Pons (tissue), 1 donor: ENCODE results near the gene YKT6.

Experiments used
- DNase-seq: peaks from one replicate; pipeline ENCODE4 v3.0.0-alpha.2; 2016; ENCODE audit warnings: low spot score

YKT6 gene

DNA sequence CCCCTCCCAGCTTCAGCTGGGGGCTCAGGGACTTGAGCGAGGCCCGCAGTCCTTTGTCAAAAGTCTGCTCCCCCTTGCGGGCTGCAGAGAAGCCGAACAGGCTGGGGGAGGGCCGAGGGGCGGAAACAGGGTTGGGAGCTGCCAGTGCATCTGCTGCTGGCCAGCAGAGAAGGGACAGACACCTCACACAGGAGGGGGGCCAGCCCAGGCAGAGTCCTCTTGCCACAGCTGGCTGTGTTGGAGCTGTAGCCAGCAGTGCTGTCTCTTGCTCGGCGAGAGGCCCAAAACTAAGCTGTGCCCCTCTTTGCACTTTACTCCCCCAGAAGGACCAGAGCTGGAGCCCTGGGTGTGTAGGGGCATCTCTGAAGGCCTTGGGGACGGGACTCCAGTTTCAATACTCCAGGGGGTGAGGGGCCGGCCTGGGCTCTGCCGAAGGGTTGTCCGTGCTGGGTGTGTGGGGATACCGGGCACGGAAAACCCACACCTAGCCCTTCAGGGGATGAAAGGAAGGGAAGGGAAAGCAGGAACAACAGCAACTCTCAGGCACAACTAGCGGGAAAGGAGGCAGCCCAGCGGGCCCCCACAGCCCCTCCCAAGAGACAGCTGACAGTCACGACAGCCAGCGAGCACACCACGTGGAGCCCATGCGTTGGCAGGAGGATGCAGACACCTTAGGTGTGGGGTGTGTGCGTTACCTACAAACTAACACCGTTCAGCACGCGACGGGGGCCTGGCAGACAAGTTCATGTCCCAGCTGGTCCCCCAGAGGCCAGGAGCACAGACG, 17.8 kb downstream of the YKT6 start:
- DNase-seq = no peak

DNA sequence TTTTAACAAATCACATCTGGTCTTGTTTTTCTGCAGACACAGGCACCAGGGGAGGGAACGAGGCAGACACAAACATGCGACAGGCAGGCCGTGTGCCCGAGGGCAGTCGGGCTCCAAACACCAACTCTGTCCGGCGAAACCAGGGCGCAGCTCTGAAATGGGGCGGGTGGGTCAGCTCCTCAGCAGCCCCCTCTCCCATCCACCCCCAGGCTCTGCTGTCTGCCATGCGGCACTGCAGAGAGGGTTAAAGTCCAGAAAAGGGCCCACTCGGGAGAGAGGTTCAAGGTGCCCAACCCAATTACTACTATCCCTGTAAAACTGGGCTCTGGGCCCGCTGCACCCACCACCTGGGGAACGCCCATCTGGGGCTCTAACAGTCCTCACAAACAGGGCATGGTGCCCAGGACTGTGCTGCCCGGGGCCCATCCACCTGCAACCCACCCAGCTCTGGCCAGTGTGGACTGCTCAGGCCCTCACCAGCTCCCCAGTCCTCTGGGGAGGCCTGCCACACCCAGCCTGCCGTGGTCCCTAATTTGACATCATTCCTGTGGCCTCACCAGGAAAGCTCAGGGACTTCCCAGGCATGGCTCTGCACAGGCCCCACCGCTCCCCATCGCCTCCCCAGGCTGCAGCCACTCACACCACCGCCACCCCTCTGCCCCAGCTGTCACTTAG, 18.7 kb downstream of the YKT6 start:
- no peak for DNase-seq

DNA sequence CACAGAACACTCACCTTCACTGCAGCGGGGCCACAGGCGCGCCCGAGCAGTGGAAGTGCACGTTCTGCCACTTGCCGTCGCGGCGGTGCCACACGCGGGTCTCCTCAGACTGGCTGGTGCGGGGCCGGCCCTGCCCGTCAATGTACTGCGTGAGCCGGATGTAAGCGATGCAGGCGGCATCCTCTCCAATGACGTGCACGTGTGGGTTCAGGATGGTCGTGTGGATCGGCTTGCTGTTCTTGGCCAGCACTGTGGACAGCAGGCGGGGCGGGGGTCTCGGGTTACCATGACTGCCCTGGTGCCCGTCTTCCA, 19.2 kb downstream of the YKT6 start:
- DNase-seq = no peak

DNA sequence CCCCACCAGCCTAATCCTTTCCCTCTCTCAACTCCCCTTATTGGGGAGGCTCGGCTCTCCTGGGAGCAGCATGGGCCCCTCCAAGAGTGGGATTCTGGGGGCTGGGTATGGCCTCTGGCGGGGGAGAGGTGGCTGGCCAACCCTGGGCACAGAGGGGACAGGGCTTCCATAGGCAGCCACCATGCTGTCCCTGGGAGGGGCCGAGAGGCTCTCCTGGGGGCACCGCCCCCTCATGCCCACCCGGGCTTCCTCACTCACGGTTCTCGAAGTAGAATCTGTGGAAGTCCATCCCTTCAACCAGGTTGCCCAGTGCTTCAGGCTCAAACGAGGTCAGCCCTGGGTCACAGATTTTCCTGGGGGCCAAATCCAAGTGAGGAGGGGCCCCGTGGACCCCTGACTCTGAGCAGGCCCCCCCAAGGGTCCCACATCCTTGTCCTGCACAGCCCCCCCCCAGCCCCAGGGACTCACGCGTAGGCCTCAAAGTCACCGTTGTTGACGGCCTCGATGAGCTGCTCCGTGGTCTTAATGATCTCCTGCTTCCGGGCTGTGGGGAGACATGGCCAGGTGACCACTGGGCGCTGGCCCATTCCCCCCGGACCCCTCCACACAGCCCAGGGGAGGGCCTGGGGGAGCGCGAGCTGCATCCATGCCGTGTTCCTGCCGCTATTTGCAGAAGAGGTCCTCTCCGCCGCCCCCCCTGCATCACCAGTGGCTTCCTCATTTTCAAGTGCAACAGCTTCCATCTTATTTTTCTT, 19.8 kb downstream of the YKT6 start:
- no peak for DNase-seq

DNA sequence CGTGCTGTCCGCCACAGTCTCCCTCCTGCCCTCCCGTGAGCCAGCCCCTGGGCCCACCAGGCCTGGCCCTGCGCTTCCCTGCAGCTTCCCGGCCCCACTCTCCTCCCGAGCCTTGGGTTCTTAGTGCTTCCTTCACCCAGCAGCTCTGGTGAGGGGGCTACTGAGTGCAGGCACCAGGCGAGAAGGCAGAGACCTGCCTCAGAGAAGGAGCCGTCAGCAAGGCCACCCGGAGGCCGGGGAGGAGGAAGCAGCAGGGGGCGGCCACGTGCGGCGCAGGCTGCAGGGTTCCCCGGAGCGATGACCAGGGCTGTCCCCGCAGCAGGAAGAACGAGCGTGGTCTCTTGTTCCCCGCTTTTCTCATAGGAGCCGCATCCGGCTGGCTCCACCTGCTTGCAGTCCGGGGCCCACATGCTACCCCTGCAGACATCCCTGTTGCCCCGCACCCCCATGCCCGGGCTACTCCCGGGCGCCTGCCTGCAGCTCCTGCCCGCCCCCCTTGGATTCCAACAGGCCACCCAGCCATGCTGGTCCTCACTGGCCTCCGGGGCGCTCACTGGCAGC, 20.5 kb downstream of the YKT6 start:
- no peak for DNase-seq

DNA sequence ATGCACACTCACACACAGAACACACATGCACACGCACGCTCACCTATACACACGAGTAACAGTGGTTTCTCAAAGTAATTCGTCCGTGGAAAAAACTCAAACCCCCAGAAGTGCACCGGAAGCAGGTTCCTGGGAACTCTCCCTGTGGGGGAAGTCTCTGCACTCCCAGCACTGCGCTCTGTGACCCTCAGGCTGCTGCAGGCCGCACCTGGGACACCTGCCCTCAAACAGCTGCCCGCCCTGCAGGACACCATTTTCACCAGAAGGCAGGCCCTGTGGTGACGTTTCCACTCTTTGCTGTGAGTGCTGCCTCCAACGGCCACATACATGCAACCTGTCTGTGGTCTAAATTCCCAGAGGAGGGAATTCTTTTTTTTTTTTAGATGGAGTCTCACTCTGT, 21.3 kb downstream of the YKT6 start:
- DNase-seq = no peak

DNA sequence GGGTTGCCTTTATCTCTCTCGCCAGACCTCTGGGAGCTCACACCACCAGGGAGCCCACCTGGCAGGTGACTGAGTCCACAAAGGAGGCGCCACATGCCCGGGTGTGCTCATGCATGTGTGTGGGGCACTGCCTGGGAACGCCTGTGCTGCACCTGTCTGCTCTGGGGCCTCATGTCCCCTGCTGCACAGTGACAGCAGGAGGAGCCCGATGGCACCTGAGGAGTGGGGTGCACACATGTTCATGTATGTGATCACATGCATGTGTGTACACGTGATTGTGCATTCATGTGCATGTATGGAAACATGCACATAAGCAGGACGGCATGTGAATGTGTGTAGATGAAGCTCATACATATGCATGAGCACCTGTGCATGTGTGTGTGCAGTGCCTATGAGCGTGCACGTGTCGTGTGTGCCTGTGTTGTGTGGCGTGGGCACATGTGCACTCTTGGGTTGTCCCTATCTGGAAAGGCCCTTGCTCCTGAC, 22.0 kb downstream of the YKT6 start:
- no peak for DNase-seq

DNA sequence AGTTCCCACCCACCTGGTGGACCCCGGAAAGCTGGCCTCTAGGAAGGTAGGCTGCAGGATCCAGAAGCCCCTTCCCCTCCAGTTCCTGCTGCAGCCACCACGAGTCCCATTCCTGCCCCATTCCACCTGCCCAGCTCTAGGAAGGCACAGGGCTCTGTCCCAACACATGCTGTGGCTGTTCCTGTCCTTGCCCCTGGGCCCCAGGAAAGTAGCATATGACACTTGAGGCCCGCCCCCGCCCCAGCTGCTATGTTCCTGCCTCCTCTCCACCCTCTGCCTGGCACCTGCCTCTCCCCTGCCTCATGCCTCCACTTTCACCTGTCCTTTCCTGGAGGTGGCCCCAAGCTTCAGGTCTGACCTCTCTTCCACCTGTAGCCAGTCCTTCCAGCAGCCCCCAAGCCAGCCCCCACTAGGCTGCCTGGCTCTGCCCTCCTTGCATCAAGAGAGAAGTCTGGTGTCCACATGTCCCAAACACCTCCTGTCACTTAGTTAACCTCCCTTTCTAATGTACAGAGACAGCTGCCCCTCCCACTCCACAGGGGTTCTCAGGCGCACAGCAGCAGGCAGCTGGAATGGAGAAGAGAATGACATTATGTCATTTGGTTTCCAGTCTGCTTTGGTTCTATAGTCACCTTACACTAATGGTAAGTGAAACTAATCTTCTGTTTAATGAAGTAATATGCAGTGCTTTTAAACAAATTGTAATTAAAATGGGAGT, 22.7 kb downstream of the YKT6 start:
- no peak for DNase-seq

DNA sequence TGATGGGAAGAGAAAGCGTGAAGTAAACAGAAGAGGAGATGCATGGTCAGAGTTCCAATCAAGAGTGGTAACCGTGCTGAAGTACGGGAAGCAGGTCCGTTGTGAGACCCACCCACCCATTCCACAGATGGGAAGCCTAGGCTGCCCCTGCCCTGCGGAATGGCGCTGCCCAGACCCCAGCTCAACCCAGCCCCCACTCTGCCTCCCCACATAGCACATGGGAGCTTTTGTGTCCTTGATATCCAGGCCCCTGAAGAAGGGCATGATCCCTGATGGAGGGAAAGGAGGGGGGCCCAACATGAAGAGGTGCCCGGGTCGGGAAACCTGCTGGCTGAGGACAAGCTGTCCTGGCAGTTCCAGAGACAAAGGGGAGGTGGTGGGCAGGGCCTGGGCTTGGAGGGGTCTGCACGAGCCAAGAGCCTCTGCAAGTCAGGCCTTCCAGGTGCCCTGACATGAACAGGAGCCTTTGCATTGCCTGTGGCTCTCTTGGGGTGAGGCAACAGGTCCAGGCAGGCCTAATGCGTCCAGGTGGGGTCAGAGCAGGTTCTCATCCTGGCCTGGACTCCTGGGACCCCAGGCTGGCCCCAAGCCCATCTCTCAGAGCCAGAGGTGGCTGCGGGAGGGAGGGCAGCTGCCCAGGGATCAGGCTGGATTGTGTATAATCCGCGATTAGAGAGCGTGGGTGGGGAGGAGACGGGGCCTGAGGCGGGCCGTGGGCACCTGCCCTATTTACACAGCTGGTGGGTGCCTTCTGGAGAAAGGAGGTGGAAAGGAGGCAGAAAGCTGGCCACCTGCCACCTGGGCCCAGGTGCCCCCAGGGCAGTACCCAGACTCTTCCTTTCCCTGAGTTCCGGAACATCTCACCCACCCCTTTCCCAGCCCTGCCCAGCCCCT, 23.5 kb downstream of the YKT6 start:
- no peak for DNase-seq

DNA sequence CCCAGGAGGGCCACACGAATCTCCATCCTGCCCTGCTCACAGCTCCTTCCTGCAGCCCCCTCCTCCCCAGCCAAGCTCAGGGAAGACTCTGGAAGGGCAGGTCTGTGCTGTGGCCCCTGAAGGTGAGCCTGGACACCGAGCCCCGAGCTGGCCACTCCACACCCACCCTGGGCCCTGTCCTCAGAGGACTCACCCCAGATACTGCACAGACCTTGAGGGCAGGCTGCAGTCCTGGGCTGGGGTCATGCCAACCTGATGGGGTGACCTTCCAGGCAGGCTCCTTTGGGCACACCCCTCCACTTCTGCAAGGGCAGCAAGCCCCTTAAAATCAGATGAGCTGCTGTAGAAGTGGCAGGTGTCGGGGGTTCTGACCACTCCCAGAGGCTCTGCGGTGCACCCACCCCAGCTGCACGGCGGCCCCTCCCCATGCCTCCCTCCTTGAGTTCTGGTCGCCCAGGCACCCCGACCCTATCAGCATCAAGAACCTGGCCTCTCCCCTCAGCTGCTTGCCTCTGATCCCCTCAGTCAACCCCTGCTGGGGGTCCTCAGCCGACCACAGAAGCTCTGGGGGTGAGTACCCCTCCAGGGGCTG, 24.3 kb downstream of the YKT6 start:
- DNase-seq = no peak

DNA sequence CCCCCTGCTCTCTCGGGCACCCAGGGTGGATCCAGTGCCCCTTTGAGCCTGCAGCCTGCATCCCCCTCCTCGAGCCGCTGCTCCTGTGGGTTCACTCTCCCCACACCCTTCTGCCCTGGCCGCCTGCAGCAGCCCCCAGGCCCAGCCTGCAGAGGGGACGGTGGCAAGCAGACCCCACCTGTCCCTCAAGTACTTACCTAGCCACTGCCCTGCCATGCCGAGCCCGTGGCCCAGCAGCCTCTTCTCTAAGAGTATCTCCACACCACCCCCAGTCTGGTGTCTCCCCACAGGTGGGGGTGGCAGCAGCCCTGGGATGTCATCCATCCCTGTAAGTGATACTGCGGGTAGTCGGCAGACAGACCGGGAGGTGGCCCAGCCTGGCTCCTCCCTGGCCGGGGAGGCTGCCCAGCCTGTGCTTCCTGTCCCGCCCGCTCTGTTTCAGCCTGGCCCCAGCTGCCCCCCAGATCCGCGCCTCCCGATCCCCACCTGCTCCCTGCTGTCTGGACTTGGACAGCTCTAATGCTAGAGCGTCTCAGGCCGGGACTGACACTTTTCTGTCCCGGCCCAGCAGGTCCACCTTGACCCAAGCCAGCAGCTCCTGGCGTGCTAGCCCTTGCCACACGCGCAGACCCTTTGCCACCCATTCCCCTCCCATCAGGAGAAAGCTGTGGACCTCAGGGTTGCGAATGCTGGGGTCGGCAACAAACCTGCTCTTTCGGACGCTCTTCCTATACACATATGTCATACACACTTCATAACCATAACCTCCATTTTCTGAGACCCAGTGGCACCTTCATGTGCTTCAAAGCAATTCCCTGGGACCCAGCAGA, 25.0 kb downstream of the YKT6 start:
- DNase-seq = no peak

DNA sequence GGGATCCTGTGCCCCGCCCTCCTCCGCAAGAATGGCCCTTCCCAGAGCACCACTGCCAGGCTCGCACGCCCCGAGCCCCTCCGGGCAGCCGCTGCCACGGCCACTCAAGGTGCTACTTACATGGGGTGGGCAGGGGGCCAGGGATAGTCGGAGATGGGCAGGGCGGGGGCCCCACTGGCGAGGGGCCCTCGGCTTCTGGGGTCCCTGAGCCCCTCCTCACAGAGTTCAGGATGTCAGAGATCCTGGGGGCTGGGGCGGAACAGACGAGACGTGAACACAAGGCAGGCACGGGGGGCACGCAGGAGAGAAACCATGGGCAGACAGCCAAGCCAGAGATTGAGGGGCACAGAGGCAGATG, 25.6 kb downstream of the YKT6 start:
- DNase-seq = no peak

DNA sequence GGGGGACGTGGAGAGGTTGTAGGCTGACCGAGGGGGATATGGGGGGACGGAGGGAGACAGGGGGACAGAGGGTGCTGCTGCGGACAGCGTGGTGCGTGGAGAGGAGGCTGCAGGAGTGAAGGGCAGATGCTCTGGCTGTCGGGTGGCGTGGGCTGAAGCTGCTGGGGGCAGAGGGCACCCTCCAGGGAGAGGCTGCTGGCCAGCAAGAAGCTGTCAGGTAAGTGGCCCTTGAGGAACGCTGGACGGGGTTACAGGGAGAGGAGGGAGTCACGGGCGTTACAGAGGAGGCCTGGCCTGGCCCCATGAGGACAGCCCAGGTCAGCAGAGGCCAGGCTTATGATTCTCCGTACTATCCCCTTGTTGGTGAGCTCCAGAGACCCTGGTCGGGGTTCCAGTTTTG, 27.1 kb downstream of the YKT6 start:
- no peak for DNase-seq

DNA sequence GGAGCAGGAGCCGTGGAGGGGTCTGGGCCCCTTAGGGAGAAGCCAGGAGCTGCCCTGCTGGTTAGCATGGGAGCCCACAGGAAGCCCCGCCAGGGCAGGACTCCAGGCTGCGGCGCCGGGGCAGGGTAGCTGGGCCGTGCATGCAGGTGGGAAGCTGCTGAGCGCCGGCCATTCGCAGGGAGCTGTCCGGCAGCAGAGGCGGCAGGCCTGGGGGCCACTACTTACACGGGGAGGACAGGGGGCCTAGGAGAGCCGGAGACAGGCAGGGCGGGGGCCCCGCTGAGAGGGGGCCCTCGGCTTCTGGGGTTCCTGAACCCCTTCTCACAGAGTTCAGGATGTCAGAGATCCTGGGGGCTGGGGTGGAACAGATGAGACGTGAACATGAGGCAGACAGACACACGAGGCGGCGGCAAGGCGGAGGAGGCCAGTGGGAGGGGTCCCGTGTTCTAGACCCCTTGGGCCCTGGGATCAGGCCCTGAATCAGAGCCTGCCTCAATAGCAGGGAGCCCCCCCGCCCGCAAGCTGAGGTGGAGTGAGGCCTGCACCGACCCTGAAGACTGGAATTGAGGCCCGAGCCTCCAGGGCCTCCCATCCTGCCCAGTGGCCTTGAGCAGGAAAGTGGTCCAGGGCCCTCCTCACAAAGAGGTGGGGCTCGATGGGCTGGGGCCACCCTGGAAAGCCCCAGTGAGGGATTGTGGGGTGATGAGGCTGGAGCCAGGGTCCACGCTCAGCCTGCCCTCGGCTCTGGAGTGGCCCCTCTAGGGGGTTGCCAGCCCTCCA, 28.0 kb downstream of the YKT6 start:
- no peak for DNase-seq

DNA sequence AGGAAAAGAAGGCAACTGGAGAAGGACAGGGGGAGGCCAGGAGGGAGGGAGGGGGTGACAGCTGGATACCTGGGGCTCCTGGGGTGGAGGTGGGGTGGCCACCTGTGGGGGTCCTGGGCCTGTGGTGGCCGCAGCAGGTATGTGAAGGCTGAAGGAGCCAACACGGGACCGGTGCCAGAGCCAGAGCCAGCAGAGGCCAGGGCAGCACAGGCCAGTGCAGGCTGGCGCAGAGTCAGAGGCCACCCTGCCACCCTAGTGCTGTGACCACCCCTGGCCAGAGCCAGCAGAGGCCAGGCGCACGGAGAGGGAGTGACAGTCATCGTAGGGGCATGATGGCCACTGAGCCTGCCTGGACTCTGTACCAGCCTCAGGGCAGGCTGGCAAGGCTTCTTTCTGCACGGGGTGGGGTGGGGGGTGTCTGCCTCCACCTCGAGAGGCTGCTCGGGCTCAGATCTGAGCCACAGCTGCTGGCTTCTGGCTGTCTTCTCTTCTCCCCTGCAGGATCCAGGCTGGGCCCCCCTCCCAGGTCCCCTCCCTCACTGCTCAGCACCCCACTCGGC, 28.8 kb downstream of the YKT6 start:
- DNase-seq = no peak

DNA sequence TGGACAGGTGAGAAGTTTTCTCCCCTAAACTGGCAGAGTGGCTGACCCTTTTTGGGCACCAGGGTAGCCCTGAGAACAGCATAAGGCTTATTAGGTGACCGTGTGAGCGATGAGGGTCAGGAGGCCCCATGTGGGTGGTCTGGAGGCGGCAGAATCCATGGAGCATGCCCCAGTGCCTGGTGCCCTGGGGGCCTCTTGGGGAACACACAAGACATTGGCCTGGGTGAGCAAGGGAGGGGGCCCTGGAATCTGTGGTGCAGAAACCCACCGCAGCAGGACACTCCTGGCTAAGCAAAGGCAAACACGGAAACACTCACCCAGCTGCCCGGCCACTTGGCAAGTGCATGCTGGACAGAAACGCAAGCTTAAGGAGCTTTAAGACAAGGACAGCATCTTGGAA, 29.5 kb downstream of the YKT6 start:
- no peak for DNase-seq

DNA sequence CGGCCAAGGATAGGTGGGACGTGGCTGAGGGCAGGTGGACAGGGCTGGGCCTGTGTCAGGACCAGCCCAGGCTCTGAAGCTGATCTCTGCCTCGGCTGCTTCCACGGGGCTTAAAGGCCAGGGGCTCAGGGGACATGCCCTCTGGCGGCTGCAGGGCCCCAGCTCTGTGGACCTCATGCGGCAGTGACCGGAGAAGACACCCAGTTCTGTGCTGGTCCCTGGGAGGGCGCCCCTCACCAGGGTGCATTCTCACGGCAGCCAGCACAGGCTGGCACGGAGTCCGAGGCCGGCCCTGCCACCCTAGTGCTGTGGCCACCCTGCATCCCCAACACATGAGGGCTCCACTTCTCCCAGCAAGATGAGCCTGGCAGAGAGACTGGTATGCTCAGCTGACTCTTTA, 30.3 kb downstream of the YKT6 start:
- DNase-seq = no peak

DNA sequence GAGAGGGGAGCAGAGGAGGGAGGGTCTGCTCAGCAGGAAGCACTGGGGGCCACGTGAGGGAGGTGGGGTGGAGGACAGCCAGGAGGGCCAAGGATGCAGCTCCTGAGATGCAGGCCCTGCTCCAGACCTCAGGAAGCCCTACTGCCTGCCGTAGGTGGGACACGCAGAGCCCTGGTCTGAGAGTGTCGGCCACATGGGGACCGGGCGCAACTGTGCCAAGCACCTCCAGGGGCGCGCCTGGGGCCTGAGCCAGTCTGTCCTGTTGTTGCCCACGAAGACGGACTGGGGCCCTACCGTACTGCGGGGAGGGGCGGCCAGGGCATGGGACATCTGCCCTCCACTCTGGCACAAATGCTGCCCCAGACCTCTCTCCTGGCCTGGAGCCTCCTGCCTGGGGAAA, 31.6 kb downstream of the YKT6 start:
- no peak for DNase-seq
